ENCODE measurements around the gene GOLGA5.
"Not testable (repeated sequence)": the region's sequence is repeated elsewhere in the genome, so short reads cannot be mapped to it uniquely, and the experiment has no call there.

The GOLGA5 gene

DNA sequence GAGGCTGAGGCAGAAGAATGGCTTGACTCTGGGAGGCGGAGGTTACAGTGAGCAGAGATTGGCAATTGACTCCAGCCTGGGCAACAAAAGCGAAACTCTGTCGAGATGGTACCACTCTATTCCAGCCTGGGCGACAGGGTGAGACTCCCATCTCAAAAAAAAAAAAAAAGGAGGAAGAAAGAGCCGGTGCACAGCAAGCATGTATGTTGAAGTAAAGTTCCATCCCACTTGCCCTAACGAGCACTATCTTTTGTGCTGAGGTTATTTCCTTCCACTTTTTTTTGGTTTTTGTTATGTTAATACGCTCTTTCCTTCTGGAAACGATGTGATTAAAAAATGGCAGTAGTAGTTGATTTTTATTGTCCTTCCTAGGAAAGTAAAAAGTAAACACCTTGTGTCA is 19.5 kb upstream of the GOLGA5 start:
- TF ChIP-seq CTCF (IDR thresholded peaks at IDR 0.05; ENCODE audit: low read depth, low read length) = no peak
- H3K36me3 ChIP-seq = no peaks in the 10 kb centered on the region
- H3K27me3 ChIP-seq (ENCODE audit: insufficient read depth, low read depth, severe bottlenecking) = no peaks in the 10 kb centered on the region
- peak overlapping the region; percentile 7; the same call in 1 of the 2 replicates for H3K4me3 ChIP-seq (ENCODE audit: low read depth, low read length)
- no peaks in the 10 kb centered on the region for H3K9me3 ChIP-seq (ENCODE audit: severe bottlenecking)
- no peak for DNase-seq
- H3K27ac ChIP-seq = no peak overlapping the region

GRCh38 chr14:92775292-92775691 is 18.8 kb upstream of the GOLGA5 start:
- peak overlapping the region; percentile 60 for H3K27ac ChIP-seq
- not testable (repeated sequence) for H3K27me3 ChIP-seq (ENCODE audit: insufficient read depth, low read depth, severe bottlenecking); H3K36me3 ChIP-seq; H3K4me3 ChIP-seq (ENCODE audit: low read depth, low read length); H3K9me3 ChIP-seq (ENCODE audit: severe bottlenecking)
- peak; percentile 33 for DNase-seq

GRCh38 chr14:92778868-92779565 is 15.1 kb upstream of the GOLGA5 start:
- H3K27me3 ChIP-seq (ENCODE audit: insufficient read depth, low read depth, severe bottlenecking); H3K27ac ChIP-seq; H3K9me3 ChIP-seq (ENCODE audit: severe bottlenecking); DNase-seq; H3K4me3 ChIP-seq (ENCODE audit: low read depth, low read length); H3K36me3 ChIP-seq: not testable (repeated sequence)

GRCh38 chr14:92780444-92781232 is 13.5 kb upstream of the GOLGA5 start:
- Histone ChIP-seq H3K27me3 (ENCODE audit: insufficient read depth, low read depth, severe bottlenecking) (no peaks in the 10 kb centered on the region), H3K27ac (no peak overlapping the region), H3K4me3 (ENCODE audit: low read depth, low read length) (no peak overlapping the region), H3K9me3 (ENCODE audit: severe bottlenecking) (no peaks in the 10 kb centered on the region), H3K36me3 (no peaks in the 10 kb centered on the region)
- no peak for TF ChIP-seq CTCF (IDR thresholded peaks at IDR 0.05; ENCODE audit: low read depth, low read length)
- DNase-seq = no peak

DNA sequence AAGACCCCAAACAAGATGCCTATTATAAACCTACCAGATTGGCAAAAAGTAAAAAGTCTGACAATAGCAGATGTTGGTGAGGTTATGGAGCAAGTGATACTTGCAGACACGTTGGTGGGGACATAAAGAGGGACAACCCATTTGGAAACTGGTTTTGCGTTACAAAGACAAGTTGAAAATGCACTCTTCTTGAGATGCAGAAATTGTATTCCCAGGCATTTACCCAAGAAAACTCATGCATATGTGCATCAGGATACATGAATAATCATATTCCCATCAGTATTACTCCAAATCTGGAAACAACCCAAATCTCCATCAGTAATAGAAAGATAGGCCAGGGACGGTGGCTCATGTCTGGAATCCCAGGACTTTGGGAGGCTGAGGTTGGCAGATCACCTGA is 12.8 kb upstream of the GOLGA5 start:
- H3K27me3 ChIP-seq (ENCODE audit: insufficient read depth, low read depth, severe bottlenecking) = no peaks in the 10 kb centered on the region
- no peak for TF ChIP-seq CTCF (IDR thresholded peaks at IDR 0.05; ENCODE audit: low read depth, low read length)
- no peaks in the 10 kb centered on the region for H3K36me3 ChIP-seq
- H3K9me3 ChIP-seq (ENCODE audit: severe bottlenecking) = no peaks in the 10 kb centered on the region
- DNase-seq = no peak
- H3K27ac ChIP-seq = no peak overlapping the region
- H3K4me3 ChIP-seq (ENCODE audit: low read depth, low read length) = no peak overlapping the region

DNA sequence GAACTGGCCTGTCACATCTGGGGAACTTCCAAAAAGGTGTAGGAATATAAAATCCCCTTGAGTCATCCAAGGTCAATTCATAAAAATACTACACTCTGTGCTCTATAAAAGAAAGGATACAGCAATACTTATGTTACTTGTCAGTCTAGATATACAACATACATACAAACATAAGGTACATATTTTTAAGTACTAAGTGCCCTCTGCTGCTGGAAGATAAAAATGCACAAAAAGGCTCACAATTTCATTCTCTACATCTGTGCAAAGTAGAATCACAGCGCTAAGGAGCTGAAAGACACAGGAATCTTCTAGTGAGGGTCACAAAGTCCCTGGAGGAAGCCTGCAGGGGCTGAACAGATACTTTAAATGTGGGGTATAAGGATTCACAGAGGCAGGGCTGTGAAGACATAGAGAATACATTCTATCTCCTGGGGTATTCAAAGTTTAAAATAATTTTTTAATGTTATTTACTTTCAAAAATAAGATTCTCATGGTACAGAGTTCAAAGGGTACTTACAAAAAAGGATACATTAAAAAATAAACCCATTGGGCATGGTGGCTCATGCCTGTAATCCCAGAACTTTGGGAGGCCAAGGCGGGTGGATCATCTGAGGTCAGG is 10.2 kb upstream of the GOLGA5 start:
- no peaks in the 10 kb centered on the region for H3K36me3 ChIP-seq

More for the DNA sequence above, 10.2 kb upstream of the GOLGA5 start:
- TF ChIP-seq CTCF (IDR thresholded peaks at IDR 0.05; ENCODE audit: low read depth, low read length) = 0 out of 2 replicates have a peak, but pooled peaks have one; percentile 10
- Histone ChIP-seq H3K27ac (no peak overlapping the region), H3K9me3 (ENCODE audit: severe bottlenecking) (no peaks in the 10 kb centered on the region), H3K4me3 (ENCODE audit: low read depth, low read length) (no peak overlapping the region), H3K27me3 (ENCODE audit: insufficient read depth, low read depth, severe bottlenecking) (no peaks in the 10 kb centered on the region)
- DNase-seq = peak; percentile 55

Data from WERI-Rb-1 (cell line).